NCI-H2196 treated with DMSO at 0.1 percent for 48 hours (cell line): ENCODE results near the gene KCNMB4.
"Not testable (repeated sequence)": the region's sequence is repeated elsewhere in the genome, so short reads cannot be mapped to it uniquely, and the experiment has no call there.

ENCODE experiments used
- DNase-seq: peaks from one replicate; lab custom pipeline; 2025; ENCODE audit not compliant: unreplicated experiment; lab: John Stamatoyannopoulos, UW

KCNMB4 gene

DNA sequence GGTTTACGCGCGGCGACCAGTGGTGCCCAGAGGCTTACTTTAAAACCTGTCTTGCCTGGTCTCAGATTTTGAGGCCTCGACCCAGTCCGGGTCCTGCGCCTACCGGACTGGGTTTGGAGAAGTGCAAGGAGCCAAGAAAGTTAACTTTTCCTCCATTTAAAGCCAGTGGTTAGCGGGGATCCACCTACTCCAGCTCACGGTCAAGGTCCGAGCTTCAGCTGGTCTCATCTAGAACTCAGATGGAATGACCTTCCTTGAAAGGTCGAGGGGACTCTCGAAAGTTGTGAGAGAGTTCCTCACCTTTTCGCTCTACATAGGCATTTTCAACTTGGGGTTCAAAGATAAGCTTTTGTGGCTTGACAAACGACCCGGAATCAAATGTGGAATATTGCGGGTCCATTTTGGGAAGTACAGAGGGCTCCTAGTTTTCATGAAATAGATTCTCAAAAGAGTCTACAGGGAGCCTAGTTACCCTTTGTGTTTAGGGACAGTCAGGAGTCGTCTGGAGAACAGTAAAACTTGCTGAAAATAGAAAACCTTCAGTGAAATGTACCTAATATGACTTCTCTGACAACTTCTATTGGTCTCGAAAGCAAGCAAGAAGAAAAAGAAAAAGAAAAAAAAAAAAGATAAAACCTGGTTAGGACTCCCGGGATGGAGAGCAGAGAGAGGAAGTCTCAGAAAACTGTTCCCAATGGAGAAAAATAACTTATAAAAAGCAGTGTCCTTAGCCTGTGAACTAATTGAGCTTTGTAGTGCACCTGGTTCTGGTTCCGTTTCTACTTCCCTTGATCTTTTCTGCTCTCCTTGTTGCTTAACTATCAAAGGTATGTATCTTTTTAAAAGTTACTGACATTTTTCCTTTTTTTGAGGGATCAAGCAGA lies 1.4 kb downstream of the KCNMB4 start:
- no peak for DNase-seq

- DNase-seq = no peak
Observed at GRCh38 chr12:70372881-70373280, 6.8 kb downstream of the KCNMB4 start.

- DNase-seq = no peak
Observed at GRCh38 chr12:70379846-70380245, 13.8 kb downstream of the KCNMB4 start.

DNA sequence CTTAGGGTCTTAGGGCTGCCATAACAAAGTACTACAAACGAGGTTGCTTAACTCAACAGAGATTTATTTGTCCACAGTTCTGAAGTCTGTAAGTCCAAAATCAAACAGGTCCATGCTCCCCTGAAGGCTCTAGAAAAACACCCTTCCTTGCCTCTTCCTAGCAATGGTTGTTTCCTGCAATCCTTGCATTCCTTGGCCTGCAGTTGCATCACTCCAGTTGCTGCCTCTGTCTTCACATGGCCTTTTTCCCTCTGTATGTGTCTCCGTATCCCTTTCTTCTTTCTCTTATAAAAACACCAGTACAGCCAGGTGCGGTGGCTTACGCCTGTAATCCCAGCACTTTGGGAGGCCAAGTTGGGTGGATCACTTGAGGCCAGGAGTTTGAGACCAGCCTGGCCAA lies 17.4 kb downstream of the KCNMB4 start:
- no peak for DNase-seq

DNA sequence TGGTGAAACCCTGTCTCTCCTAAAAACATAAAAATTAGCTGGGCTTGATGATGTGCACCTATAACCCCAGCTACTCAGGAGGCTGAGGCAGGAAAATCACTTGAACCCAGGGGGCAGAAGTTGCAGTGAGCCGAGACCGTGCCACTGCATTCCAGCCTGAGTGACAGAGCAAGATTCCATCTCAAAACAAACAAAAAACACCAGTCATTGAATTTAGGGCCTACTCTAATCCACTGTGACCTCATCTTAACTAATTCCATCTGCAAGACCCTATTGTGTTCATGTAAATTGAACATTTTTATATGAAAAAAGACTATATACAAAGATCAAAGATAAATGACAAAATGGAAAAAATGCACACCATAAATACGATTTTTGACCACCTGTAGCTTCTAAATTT lies 17.8 kb downstream of the KCNMB4 start:
- DNase-seq = no peak

GRCh38 chr12:70386771-70387170 lies 20.7 kb downstream of the KCNMB4 start:
- DNase-seq = no peak

DNA sequence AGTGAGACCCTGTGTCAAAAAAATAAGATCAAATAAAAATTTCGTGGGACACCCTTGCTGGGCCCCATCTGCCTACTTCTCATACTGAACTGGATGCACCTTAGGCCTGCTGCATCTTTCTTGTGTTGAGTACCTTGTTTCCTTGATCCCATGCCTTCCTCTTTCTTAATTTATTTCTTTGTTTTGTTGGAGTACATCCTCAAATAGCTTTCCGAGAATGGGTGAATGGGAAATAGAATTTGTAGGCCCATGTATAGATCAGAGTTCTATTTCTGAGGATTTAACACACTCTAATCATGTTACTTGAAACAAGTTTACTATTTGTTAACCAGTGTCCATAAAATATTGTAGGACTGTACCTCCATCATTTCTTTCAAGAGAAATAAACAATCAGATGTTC lies 23.6 kb downstream of the KCNMB4 start:
- DNase-seq = no peak

GRCh38 chr12:70392631-70393030 lies 26.5 kb downstream of the KCNMB4 start:
- DNase-seq = not testable (repeated sequence)

- DNase-seq = no peak
Observed at GRCh38 chr12:70393787-70394499, 27.9 kb downstream of the KCNMB4 start.

DNA sequence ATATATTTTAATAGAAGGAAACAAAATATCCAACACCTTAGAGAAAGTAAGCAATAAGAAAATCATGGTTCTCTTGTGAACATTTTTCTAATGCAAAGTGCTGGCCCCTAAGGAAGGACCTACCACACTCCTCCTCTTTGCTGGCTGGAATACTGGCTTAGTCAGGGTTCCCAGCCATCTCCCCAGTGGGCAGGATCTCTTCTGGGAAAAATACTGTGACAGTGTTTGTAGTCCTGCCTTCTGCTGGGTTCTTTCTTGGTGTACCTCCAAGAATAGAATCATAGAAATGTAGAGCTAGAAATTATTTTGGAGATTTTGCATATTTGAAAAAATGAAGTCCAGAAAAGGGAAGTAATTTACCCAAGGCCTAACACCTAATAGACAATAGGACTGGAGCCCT lies 31.9 kb downstream of the KCNMB4 start:
- no peak for DNase-seq

- DNase-seq = no peak
Observed at GRCh38 chr12:70398862-70399261, 32.8 kb downstream of the KCNMB4 start.

DNA sequence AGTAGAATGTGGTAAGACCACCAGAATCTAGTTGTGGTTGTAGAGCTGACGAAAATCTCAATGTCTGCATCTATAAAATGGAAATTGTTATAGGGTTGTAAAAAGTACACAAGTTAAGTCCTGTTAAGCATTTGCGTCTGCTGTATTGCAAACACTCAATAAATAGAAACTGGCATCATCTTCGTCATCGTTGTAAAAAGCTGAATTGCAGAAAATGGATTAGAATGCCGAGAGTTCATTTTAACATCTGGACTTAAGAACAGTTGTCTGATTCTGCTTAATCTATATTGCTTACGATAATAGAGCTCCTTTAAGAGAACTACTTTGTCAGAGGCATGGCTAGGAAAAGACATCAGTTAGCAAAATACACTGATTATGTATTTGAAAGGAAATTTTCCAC lies 33.2 kb downstream of the KCNMB4 start:
- no peak for DNase-seq

GRCh38 chr12:70400124-70400523 lies 34.0 kb downstream of the KCNMB4 start:
- no peak for DNase-seq

GRCh38 chr12:70402597-70402996 lies 36.5 kb downstream of the KCNMB4 start:
- no peak for DNase-seq

GRCh38 chr12:70403826-70404225 lies 37.7 kb downstream of the KCNMB4 start:
- DNase-seq = no peak

- DNase-seq = no peak
Observed at GRCh38 chr12:70408004-70408790, 42.1 kb downstream of the KCNMB4 start.

GRCh38 chr12:70415987-70416386 lies 49.9 kb downstream of the KCNMB4 start:
- no peak for DNase-seq

DNA sequence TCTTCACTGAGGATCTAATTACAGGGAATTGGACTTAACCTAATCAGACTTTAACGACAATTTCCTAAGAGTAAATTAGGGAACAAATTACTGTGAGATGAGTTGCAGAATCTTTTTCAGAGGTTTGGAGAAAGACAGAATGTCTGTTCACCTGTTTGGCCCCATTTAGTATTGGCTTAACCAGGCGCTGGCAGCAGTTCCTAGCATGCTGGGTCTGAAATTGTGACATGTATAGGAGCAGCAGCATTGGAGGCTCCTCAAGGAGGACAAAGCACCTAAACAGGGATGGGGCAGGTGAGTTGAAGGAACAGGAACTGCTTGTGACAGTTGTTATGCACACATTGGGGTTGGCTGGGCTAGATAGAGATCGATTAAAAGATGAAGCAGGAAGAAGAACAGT lies 51.0 kb downstream of the KCNMB4 start:
- DNase-seq = no peak

GRCh38 chr12:70418101-70418500 lies 52.0 kb downstream of the KCNMB4 start:
- DNase-seq = no peak

- DNase-seq = no peak
Observed at GRCh38 chr12:70422631-70423030, 56.5 kb downstream of the KCNMB4 start.

DNA sequence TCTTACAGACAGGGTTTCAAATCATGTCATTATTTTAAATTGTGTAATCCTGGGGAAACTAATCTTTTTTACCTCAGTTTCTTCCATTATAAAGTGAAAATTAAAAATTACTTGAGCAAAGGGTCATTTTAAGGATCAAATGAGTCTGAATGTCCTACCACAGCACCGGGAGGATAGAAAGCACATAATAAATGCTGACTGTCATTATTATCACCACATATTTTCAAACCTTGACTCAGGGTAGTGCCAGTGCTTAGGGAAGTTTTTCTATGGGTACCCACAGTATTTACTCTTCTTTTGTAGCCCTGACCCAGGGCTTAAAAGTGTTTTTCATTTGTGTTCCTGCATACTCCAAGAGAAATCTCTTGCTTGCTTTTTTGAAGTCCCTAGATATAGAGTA lies 60.5 kb downstream of the KCNMB4 start:
- no peak for DNase-seq

- no peak for DNase-seq
Observed at GRCh38 chr12:70427611-70428010, 61.5 kb downstream of the KCNMB4 start.
